H1 (cell line): ENCODE measurements around the gene DND1. TPM values are rescaled to one million over a fixed set of nuclear protein-coding genes. Genes with fewer than 3 reads are reported as not detected.
A peak's percentile ranks its signal among the peaks of the same experiment; 100 is the strongest.

Source experiments
- CTCF ChIA-PET: fragments of 300-600 bp; sonication (Branson Sonifier 250); formaldehyde crosslinking; loops from one replicate; lab custom pipeline; 2021; ENCODE audit not compliant: partially characterized antibody; lab: Charles Lee
- POLR2A ChIA-PET: fragments of 300-600 bp; sonication (Branson Sonifier 250); formaldehyde crosslinking; loops from one replicate; lab custom pipeline; 2021; ENCODE audit warnings: inconsistent platforms; ENCODE audit not compliant: partially characterized antibody; lab: Charles Lee
- DNase-seq, 2 experiments: peaks; one replicate each; pipeline versions ENCODE4 v3.0.0 to v3.0.0-alpha.2; 2010 to 2022; ENCODE audit warnings: low spot score in 2 of 2, low read depth in 1 of 2, mixed read lengths in 1 of 2
- FAIRE-seq: peaks from 2 replicates; lab custom pipeline; 2011; peaks lifted over from hg19 to GRCh38; lab: Jason Lieb, UNC
- H2AFZ ChIP-seq: 2 replicates; pipeline ENCODE4 v1.8.1; 2012; ENCODE audit warnings: low read length, inconsistent platforms
- H2AK5ac ChIP-seq: 2 replicates; pipeline ENCODE4 v1.6.1; 2013; ENCODE audit warnings: low read depth, low read length
- H2BK120ac ChIP-seq: replicated peaks from 2 replicates; pipeline ENCODE3; 2013; ENCODE audit warnings: low read depth, low read length, inconsistent platforms
- H2BK12ac ChIP-seq: 2 replicates; pipeline ENCODE4 v1.6.1; 2013; ENCODE audit warnings: low read depth, low read length
- H2BK15ac ChIP-seq: 2 replicates; pipeline ENCODE4 v1.6.1; 2013; ENCODE audit warnings: low read length
- H2BK20ac ChIP-seq: 2 replicates; pipeline ENCODE4 v1.6.1; 2013; ENCODE audit warnings: low read length
- H2BK5ac ChIP-seq: 2 replicates; pipeline ENCODE4 v1.6.1; 2013; ENCODE audit warnings: low read depth, low read length
- H3K14ac ChIP-seq: 2 replicates; pipeline ENCODE4 v1.6.1; 2013; ENCODE audit warnings: inconsistent platforms; ENCODE audit not compliant: insufficient read length
- H3K18ac ChIP-seq: 2 replicates; pipeline ENCODE4 v1.6.1; 2013; ENCODE audit warnings: low read length; ENCODE audit errors: extremely low read depth
- H3K23ac ChIP-seq: 2 replicates; pipeline ENCODE4 v1.6.1; 2013; ENCODE audit warnings: inconsistent platforms; ENCODE audit not compliant: insufficient read length
- H3K23me2 ChIP-seq: 2 replicates; pipeline ENCODE4 v1.6.1; 2013; ENCODE audit warnings: low read depth, low read length
- H3K27ac ChIP-seq: 2 replicates; pipeline ENCODE4 v1.6.1; 2011; ENCODE audit warnings: low read depth, low read length, inconsistent platforms
- H3K27me3 ChIP-seq, 4 experiments: replicated peaks in 1 of 4; 1 replicate in 1 of 4; 2 replicates in 3 of 4; pipeline versions ENCODE4 v1.6.1 to v1.8.1; 2011 to 2013; ENCODE audit warnings: low read length in 3 of 4, mild to moderate bottlenecking in 3 of 4, inconsistent platforms in 2 of 4, mixed read lengths in 2 of 4, moderate library complexity in 1 of 4; ENCODE audit not compliant: control insufficient read depth in 3 of 4, insufficient read depth in 3 of 4; ENCODE audit errors: extremely low read depth in 1 of 4
- H3K36me3 ChIP-seq, 4 experiments: 2 replicates each; pipeline versions ENCODE4 v1.6.1 to v1.8.1; 2011 to 2013; ENCODE audit warnings: mild to moderate bottlenecking in 4 of 4, low read length in 3 of 4, moderate library complexity in 2 of 4, control low read depth in 1 of 4, inconsistent platforms in 1 of 4; ENCODE audit not compliant: insufficient read depth in 4 of 4, control insufficient read depth in 2 of 4
- H3K4ac ChIP-seq: replicated peaks from 2 replicates; pipeline ENCODE3; 2013; ENCODE audit warnings: low read length, low read depth, mixed read lengths, inconsistent platforms; ENCODE audit not compliant: insufficient read length
- H3K4me1 ChIP-seq, 4 experiments: replicated peaks in 1 of 4; 1 replicate in 1 of 4; 2 replicates in 3 of 4; pipeline versions ENCODE4 v1.6.1 to v1.8.1; 2011 to 2013; ENCODE audit warnings: low read length in 3 of 4, inconsistent platforms in 2 of 4, mixed read lengths in 1 of 4; ENCODE audit not compliant: insufficient read depth in 4 of 4, control insufficient read depth in 3 of 4
- H3K4me2 ChIP-seq, 2 experiments: 2 replicates each; pipeline versions ENCODE4 v1.6.1 to v1.8.1; 2011 to 2013; ENCODE audit warnings: low read depth in 2 of 2, low read length in 2 of 2, control low read depth in 1 of 2, inconsistent platforms in 1 of 2, mild to moderate bottlenecking in 1 of 2; ENCODE audit not compliant: insufficient read depth in 1 of 2
- H3K4me3 ChIP-seq, 4 experiments: fragments of 200-600, 300-600 bp in 1 of 4; sonication (generic), shearing (Covaris generic), sonication (Bioruptor Twin) in 1 of 4; 2 replicates each; pipeline versions ENCODE4 v1.5.1 to v1.8.1; 2011 to 2016; ENCODE audit warnings: low read length in 4 of 4, low read depth in 3 of 4, control low read depth in 2 of 4, inconsistent platforms in 2 of 4, mild to moderate bottlenecking in 2 of 4, mixed read lengths in 1 of 4, moderate library complexity in 1 of 4; ENCODE audit not compliant: insufficient read depth in 2 of 4; ENCODE audit errors: extremely low read depth in 1 of 4
- H3K56ac ChIP-seq: replicated peaks from 2 replicates; pipeline ENCODE3; 2013; ENCODE audit warnings: low read depth, mild to moderate bottlenecking, mixed read lengths, low read length, inconsistent platforms; ENCODE audit not compliant: insufficient read length
- H3K79me1 ChIP-seq: 2 replicates; pipeline ENCODE4 v1.6.1; 2013; ENCODE audit warnings: low read depth, low read length, control low read depth
- H3K79me2 ChIP-seq, 2 experiments: 2 replicates each; pipeline versions ENCODE4 v1.6.1 to v1.8.1; 2012 to 2013; ENCODE audit warnings: low read length in 2 of 2, mild to moderate bottlenecking in 2 of 2, inconsistent platforms in 1 of 2; ENCODE audit not compliant: insufficient read depth in 2 of 2, control insufficient read depth in 1 of 2
- H3K9ac ChIP-seq, 4 experiments: replicated peaks in 1 of 4; 1 replicate in 1 of 4; 2 replicates in 3 of 4; pipeline versions ENCODE4 v1.6.1 to v1.8.1; 2011 to 2013; ENCODE audit warnings: low read depth in 3 of 4, low read length in 3 of 4, control low read depth in 2 of 4, mild to moderate bottlenecking in 2 of 4, moderate library complexity in 2 of 4, inconsistent platforms in 1 of 4; ENCODE audit errors: extremely low read depth in 1 of 4
- H3K9me3 ChIP-seq, 2 experiments: 2 replicates each; pipeline versions ENCODE4 v1.6.1 to v1.8.1; 2012 to 2013; ENCODE audit warnings: mild to moderate bottlenecking in 2 of 2, moderate library complexity in 2 of 2, control low read depth in 1 of 2, inconsistent platforms in 1 of 2, low read depth in 1 of 2, low read length in 1 of 2, mixed read lengths in 1 of 2; ENCODE audit not compliant: insufficient read depth in 2 of 2
- H4K20me1 ChIP-seq, 2 experiments: replicated peaks in 1 of 2; 2 replicates each; pipeline versions ENCODE3 to v1.8.1; 2011 to 2013; ENCODE audit warnings: inconsistent platforms in 2 of 2, low read length in 2 of 2, mild to moderate bottlenecking in 1 of 2; ENCODE audit not compliant: insufficient read depth in 2 of 2, control insufficient read depth in 1 of 2
- H4K5ac ChIP-seq: 2 replicates; pipeline ENCODE4 v1.6.1; 2013; ENCODE audit warnings: low read length, low read depth, mixed read lengths, inconsistent platforms; ENCODE audit not compliant: insufficient read length
- H4K8ac ChIP-seq: 2 replicates; pipeline ENCODE4 v1.8.0; 2013; ENCODE audit warnings: mild to moderate bottlenecking, moderate library complexity, low read length, inconsistent platforms; ENCODE audit not compliant: insufficient read depth; ENCODE audit errors: extremely low read depth
- H4K91ac ChIP-seq: replicated peaks from 2 replicates; pipeline ENCODE3; 2013; ENCODE audit warnings: low read length, mixed read lengths, inconsistent platforms; ENCODE audit not compliant: insufficient read length
- ATF2 ChIP-seq: IDR thresholded peaks from 2 replicates; pipeline ENCODE4 v1.6.1; 2012; ENCODE audit warnings: low read length, inconsistent platforms
- CBX5 ChIP-seq: fragments of 300-800, 300-1000 bp; sonication (generic); IDR thresholded peaks from 2 replicates; pipeline ENCODE4 v1.7.1; 2016; ENCODE audit warnings: antibody characterized with exemption, low read length, low read depth
- CEBPB ChIP-seq: IDR thresholded peaks from 2 replicates; pipeline ENCODE4 v1.6.1; 2012; ENCODE audit warnings: low read depth, low read length
- CTBP2 ChIP-seq: IDR thresholded peaks from 2 replicates; pipeline ENCODE4 v1.7.0; 2011; ENCODE audit warnings: borderline replicate concordance, mild to moderate bottlenecking, moderate library complexity, mixed read lengths, low read length; ENCODE audit not compliant: insufficient read depth, insufficient read length
- EZH2 ChIP-seq: fragments of 200-600 bp; sonication (generic); IDR thresholded peaks from 2 replicates; pipeline ENCODE4 v1.7.1; 2012; ENCODE audit warnings: low read depth, mild to moderate bottlenecking, moderate library complexity, low read length, inconsistent platforms; ENCODE audit not compliant: severe bottlenecking
- POU5F1 ChIP-seq: IDR thresholded peaks from 2 replicates; pipeline ENCODE4 v1.6.1; 2011; ENCODE audit warnings: low read depth, mild to moderate bottlenecking, low read length, moderate library complexity
- RXRA ChIP-seq: IDR thresholded peaks from 2 replicates; pipeline ENCODE4 v1.6.1; 2011; ENCODE audit warnings: low read depth, mild to moderate bottlenecking, low read length, moderate library complexity; ENCODE audit not compliant: insufficient read depth
- SP4 ChIP-seq: IDR thresholded peaks from 2 replicates; pipeline ENCODE4 v1.6.1; 2012; ENCODE audit warnings: low read length, inconsistent platforms
- TAF7 ChIP-seq: optimal IDR thresholded peaks from 2 replicates; pipeline ENCODE3; 2011; ENCODE audit warnings: low read depth, mild to moderate bottlenecking, inconsistent platforms, low read length, moderate library complexity, borderline replicate concordance
- TCF12 ChIP-seq: IDR thresholded peaks from 2 replicates; pipeline ENCODE4 v1.6.1; 2011; ENCODE audit warnings: low read depth, mild to moderate bottlenecking, low read length
- WGBS, 2 experiments: shearing (Covaris generic) in 1 of 2; methylation state at CpG; one replicate each; pipeline versions ENCODE4 v1.1.6 to v1.1.7; 2013 to 2015; ENCODE audit warnings: low lambda C conversion rate in 2 of 2, mixed read lengths in 2 of 2, inconsistent platforms in 1 of 2, low coverage in 1 of 2, missing lambda C conversion rate in 1 of 2; ENCODE audit not compliant: insufficient replicate concordance in 2 of 2, insufficient coverage in 1 of 2, insufficient read length in 1 of 2; ENCODE audit errors: extremely low coverage in 1 of 2, missing lambda C conversion rate in 1 of 2; 5-methylcytosine and 5-hydroxymethylcytosine counted together
- polyA plus RNA-seq, 7 experiments: library from polyadenylated mRNA; depleted of rRNA in 3 of 7; stranded (reverse) in 5 of 7; unstranded in 2 of 7; fragments of >200 nt in 5 of 7; fragments of 200-250 nt in 2 of 7; gene quantifications; 1 replicate in 5 of 7; 2 replicates in 1 of 7; 4 replicates in 1 of 7; pipeline versions ENCODE4 v1.2.1 to v1.2.3, GENCODE V29; 2011 to 2013; ENCODE audit warnings: missing spikeins in 2 of 7, mixed read lengths in 2 of 7
- total RNA-seq: library from RNA; stranded (reverse); fragmentation: NEBNext Ultra II Directional; extraction: Animal tissue kit (Norgen Biotek cat#: 25700); gene quantifications from 2 replicates; pipeline ENCODE4 v1.2.1, GENCODE V29; 2021

DND1 gene
- total and polyA plus RNA-seq, 2 of the 8 experiments (the other 6 are each of a cell fraction or from before 2014, with no cell fraction given) = 0.41 to 2.1 TPM

GRCh38 chr5:140647042-140647419, 26.3 kb downstream of the DND1 start:
- peaks cover 0 to 4% (median 0%) of the 10 kb centered on the region in 4 experiments; a peak in 2 of 7 replicates for H3K4me1 ChIP-seq
- H3K9ac ChIP-seq = peak overlapping the region; percentile 65 to 86 (median 78)
- H3K14ac ChIP-seq = no peak overlapping the region
- H2BK12ac ChIP-seq = no peak overlapping the region
- H3K4ac ChIP-seq = no peak overlapping the region
- no peak overlapping the region for H4K5ac ChIP-seq
- H2BK5ac ChIP-seq = no peak overlapping the region
- no peak for FAIRE-seq
- no peaks in the 10 kb centered on the region for H3K79me1 ChIP-seq
- H3K23ac ChIP-seq = no peak overlapping the region
- H3K4me3 ChIP-seq = peak overlapping the region; percentile 63 to 86 (median 78)
- CTCF ChIA-PET = interaction anchor here (0.8 to 1.6 kb wide), 12 partner anchors 8 to 403 kb away, joined by 3 to 6 read pairs (median 4); partner anchors contain the start of genes HARS1 and HARS2
- no peak overlapping the region for H2BK20ac ChIP-seq
- no peak overlapping the region for H3K18ac ChIP-seq
- peak overlapping the region; percentile 22 for H3K56ac ChIP-seq
- H2BK15ac ChIP-seq = no peak overlapping the region
- TF ChIP-seq SP4 = no peak
- no peak for TF ChIP-seq EZH2
- no peak for TF ChIP-seq TCF12
- TF ChIP-seq CTBP2 = no peak
- no peak for TF ChIP-seq CBX5
- no peak for TF ChIP-seq POU5F1
- TF ChIP-seq RXRA = no peak
- no peak for TF ChIP-seq ATF2
- TF ChIP-seq TAF7 = no peak
- no peak for TF ChIP-seq CEBPB
- TF ChIP-seq, all 59 proteins: peak for 0
- WGBS, 2 experiments = 8% methylated on average over 27 of the region's 27 CpGs; no CpG with 5 or more reads in 1 of the 2 experiments
- Histone ChIP-seq H3K36me3 (peaks cover 12 to 42% (median 32%) of the 10 kb centered on the region in 4 experiments), H3K4me2 (peak overlapping the region; percentile 80 to 81), H2AK5ac (no peak overlapping the region), H4K20me1 (peaks cover 0 to 4% of the 10 kb centered on the region in 2 experiments), H2BK120ac (no peak overlapping the region), H3K9me3 (no peaks in the 10 kb centered on the region), H3K79me2 (peaks cover 5 to 18% of the 10 kb centered on the region in 2 experiments; a peak in 3 of 4 replicates), H3K23me2 (peaks cover 5% of the 10 kb centered on the region; the same call in 1 of the 2 replicates), H4K91ac (no peak overlapping the region), H3K27ac (peak overlapping the region; percentile 26; the same call in 1 of the 2 replicates), H4K8ac (peak overlapping the region; percentile 90; the same call in 1 of the 2 replicates), H3K27me3 (no peaks in the 10 kb centered on the region), H2AFZ (no peak overlapping the region)
- POLR2A ChIA-PET = interaction anchor here (0.7 to 7.9 kb wide), 32 partner anchors 8 to 477 kb away, joined by 3 to 87 read pairs (median 5); partner anchors contain the start of genes APBB3, DND1, EIF4EBP3 and HARS1
- no peak for DNase-seq
